LNCAP (cell line): Measurements from ENCODE around the gene WDR1.

ENCODE experiments used
- CTCF ChIP-seq: fragments of 450-650 bp; IDR thresholded peaks from 2 replicates; pipeline ENCODE4 v1.5.1; 2017; ENCODE audit warnings: mild to moderate bottlenecking

WDR1 gene

DNA sequence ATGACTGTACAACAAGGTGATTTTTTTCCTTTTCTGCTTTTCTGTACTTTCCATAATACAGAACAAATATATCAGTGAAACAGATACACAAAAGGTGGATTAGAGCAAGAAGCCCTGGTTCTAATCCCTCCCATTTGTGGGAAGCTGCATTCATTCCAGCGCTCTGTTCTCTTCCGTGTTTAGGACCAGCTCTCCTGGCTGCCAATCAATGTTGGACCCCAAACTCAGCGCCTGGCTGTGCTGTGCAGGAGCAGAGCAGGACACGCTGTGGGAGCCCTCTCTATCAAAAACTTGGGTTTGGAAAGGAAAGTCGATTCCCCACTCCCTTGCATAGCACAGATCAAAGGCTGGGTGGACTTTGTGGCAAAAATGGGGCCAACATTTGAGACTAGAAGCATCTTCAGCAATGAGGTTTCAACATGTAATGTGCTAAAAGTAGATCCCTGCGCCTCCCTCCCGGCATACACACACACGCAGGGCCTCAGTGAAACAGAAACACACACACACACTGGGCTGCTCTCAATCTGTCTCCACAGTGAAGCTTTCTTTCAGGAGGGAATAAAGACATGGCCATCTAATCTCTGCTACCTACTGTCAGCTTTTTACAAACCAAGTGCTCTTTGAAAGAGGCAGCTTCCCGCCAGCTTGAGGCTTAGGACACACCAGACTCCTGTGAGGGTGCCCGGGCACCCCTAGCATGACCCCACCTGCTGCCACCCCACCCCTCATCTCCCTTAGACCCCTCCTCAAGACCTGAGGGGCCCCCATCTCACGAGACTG lies 12.2 kb downstream of the WDR1 start:
- TF ChIP-seq CTCF: no peak

DNA sequence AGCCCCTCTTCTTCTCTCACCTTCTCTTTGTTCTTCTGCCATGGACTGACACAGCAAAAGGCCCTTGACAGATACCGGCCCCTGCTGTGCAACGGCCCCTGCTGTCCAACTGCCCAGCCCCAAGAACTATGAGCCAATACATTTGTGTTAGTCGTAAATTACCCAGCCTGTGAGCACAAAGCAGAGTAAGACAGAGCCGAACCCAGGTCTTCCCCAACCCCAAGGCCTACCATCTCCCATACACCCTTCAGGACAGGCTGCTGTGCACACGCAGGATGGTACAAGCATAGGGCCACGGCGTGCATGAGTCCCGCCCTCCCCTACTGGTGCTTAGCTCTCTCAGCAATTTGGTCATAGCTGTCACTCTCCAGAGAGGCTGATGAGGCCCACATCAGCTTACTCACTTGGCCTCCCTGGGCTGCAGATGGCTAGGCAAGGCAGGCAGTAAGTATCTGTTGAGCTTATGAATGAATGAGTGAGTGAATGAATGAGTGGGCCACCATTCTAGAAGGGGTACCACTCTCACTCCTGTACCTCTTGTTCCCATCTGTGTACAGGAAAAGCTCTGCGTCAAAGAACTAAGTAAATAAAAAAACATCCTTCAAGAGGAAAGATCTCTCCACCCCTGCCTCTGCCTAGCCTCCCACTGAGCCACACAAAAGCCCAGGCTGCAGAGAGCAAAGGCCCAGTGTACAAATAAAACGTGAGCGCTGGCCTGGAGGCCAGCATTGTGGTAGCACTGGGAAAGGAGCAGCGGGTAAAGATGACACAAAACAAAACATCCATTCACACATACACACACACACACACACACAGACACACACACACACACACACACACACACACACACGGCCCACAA lies 13.9 kb downstream of the WDR1 start:
- no peak for TF ChIP-seq CTCF

- TF ChIP-seq CTCF: no peak
Observed at GRCh38 chr4:10101671-10102473, 14.7 kb downstream of the WDR1 start.

DNA sequence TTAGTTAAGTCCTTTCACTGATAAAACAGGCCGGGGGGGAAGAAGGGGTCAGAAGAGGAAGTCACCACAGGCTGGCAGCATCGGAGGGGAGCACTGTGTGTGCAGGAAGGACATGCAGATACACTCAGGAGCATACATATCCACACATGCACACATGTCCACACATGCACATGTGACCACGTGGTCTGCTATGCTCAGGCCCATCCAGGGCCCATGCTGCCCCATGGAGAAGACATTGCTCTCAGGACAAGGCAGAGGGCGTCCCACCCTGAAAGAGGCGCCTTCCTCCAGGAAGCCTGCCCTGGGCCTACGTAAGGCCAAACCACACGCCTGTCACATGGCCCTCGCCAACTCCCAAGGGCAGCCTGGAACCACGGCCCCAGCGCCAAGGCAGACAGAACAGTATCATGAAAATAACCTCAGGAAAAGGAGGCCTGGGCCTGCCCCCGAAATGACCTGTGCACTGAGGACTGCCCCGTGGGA lies 15.8 kb downstream of the WDR1 start:
- TF ChIP-seq CTCF: no peak

GRCh38 chr4:10099499-10100325 lies 16.9 kb downstream of the WDR1 start:
- no peak for TF ChIP-seq CTCF

DNA sequence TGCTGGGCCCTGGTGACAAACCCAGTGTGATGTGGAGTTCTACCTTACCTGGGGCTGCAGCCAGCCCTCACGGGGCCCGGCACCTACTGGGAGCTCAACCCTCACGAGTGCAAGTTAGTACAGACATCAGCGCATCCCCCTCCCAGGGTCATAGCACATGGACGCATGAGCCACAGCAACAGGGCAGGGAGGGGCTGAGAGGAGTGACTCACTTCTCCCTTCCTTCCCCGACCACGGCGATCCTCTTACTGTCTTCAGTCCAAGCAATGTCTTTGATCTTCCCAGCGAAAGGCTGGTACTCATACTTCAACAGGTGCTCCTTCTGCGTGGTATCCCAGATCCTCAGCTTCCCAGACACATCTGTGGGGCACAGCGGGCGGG lies 17.8 kb downstream of the WDR1 start:
- TF ChIP-seq CTCF: no peak
